Prostate gland (tissue), 2 donors: Measurements from ENCODE around the gene PAXX. TPM values are rescaled to one million over a fixed set of nuclear protein-coding genes. Genes with fewer than 3 reads are reported as not detected.

Source experiments
- DNase-seq: peaks from one replicate; pipeline ENCODE4 v3.0.0-alpha.2; 2019; ENCODE audit warnings: low spot score
- H3K27ac ChIP-seq, 2 donors: fragments of 200-600 bp; sonication (generic); 2 replicates each; pipeline ENCODE4 v1.5.1; 2017 to 2019
- H3K27me3 ChIP-seq: fragments of 200-600 bp; sonication (generic); replicated peaks from 2 replicates; pipeline ENCODE4 v1.5.1; 2019; ENCODE audit not compliant: insufficient read depth
- H3K36me3 ChIP-seq, 2 donors: fragments of 200-600 bp; sonication (generic); 1 replicate in 1 of 2; 2 replicates in 1 of 2; pipeline versions ENCODE4 v1.5.1 to v1.8.1; 2017 to 2019
- H3K4me1 ChIP-seq: fragments of 200-600 bp; sonication (generic); replicated peaks from 2 replicates; pipeline ENCODE4 v1.5.1; 2019
- H3K4me3 ChIP-seq, 2 donors: fragments of 200-600 bp; sonication (generic); 2 replicates each; pipeline ENCODE4 v1.5.1; 2017 to 2019
- H3K9me3 ChIP-seq: fragments of 200-600 bp; sonication (generic); 2 replicates; pipeline ENCODE4 v1.5.1; 2017
- POLR2A ChIP-seq: fragments of 450-650 bp; IDR thresholded peaks from one replicate; pipeline ENCODE4 v1.6.1; 2016; ENCODE audit warnings: antibody characterized with exemption, mild to moderate bottlenecking
- POLR2AphosphoS5 ChIP-seq: sonication (generic); formaldehyde crosslinking; IDR thresholded peaks from one replicate; pipeline ENCODE4 v1.6.1; 2017; ENCODE audit warnings: antibody characterized with exemption
- WGBS: methylation state at CpG from one replicate; pipeline ENCODE4 v1.1.5; 2018; 5-methylcytosine and 5-hydroxymethylcytosine counted together
- intact Hi-C: fragments of 100-400 bp; cut with DNase I; formaldehyde crosslinking; loops from one replicate; pipeline ENCODE4 v1.14.2; 2022
- total RNA-seq, 2 donors: library from RNA; depleted of rRNA; stranded (reverse); fragments of >200 nt; gene quantifications; one replicate each; pipeline ENCODE4 v1.1.0, GENCODE V29; 2016
- TF ChIP-seq, protein P1 (sequence below), 4 experiments: fragments of 200-600 bp in 2 of 4; fragments of 450-650 bp in 2 of 4; sonication (generic) in 2 of 4; IDR thresholded peaks; 1 replicate in 3 of 4; 2 replicates in 1 of 4; pipeline ENCODE4 v1.5.1; 2016 to 2019; ENCODE audit warnings: antibody characterized with exemption in 4 of 4, mild to moderate bottlenecking in 2 of 4, moderate library complexity in 2 of 4

PAXX gene
- total RNA-seq, 2 donors from 2014 or later = 61.6 to 71.8 TPM

DNA sequence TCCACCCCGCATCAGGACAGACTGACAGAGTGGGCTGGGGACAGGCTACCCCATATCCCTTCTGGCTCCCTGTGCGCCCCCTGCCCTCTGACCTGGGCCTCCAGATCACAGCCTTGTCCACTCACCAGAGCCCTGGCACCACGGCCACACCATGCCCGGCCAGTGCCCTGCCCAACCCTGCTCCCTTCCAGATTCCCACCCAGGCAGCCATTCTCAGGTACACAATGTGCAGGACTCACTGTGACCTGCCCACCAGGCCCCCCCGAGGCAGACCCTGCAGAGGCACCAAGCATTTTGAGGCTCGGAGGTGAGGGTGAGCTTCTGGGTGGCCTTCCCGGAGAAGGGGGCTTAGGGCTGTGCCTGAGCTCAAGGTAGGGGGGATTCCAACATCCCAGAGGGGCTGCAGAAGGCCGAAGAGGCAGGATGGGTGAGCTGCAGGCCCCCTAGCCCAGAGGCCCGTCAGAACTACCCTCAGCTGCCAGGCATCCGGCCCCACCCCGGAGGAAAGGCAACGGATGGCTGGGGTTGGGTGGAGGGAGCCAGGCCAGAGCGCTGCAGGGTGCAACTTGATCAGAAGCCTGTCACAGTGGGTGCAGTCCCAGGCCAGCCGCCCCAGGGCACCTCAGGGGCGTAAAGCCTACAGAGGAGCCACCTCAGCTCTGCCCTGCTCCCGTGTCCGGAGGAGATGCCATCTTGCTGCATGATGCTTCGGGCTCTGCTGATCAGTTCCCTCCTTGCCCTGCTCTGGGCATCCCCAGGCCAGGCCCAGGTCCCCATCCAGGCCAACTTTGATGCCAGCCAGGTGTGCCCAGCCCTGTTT lies 9.8 kb upstream of the PAXX start, which contains the start of gene LCNL1:
TSS of gene LCNL1 (plus strand) at position 762 of the 820 bp plus-strand sequence. CDS start 594 bp downstream, outside the sequence.
- no peak for DNase-seq
- H3K36me3 ChIP-seq = no peaks in the 10 kb centered on the region
- TF ChIP-seq POLR2AphosphoS5 (no peak), POLR2A (no peak)
- TF ChIP-seq, protein P1, sequence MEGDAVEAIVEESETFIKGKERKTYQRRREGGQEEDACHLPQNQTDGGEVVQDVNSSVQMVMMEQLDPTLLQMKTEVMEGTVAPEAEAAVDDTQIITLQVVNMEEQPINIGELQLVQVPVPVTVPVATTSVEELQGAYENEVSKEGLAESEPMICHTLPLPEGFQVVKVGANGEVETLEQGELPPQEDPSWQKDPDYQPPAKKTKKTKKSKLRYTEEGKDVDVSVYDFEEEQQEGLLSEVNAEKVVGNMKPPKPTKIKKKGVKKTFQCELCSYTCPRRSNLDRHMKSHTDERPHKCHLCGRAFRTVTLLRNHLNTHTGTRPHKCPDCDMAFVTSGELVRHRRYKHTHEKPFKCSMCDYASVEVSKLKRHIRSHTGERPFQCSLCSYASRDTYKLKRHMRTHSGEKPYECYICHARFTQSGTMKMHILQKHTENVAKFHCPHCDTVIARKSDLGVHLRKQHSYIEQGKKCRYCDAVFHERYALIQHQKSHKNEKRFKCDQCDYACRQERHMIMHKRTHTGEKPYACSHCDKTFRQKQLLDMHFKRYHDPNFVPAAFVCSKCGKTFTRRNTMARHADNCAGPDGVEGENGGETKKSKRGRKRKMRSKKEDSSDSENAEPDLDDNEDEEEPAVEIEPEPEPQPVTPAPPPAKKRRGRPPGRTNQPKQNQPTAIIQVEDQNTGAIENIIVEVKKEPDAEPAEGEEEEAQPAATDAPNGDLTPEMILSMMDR (IDR thresholded peaks at IDR 0.05) = no peak
- H3K27me3 ChIP-seq = peaks cover 1% of the 10 kb centered on the region
- intact Hi-C loops = no loop called here
- 79% methylated on average over 16 of the region's 18 CpGs for WGBS
- no peaks in the 10 kb centered on the region for H3K9me3 ChIP-seq
- no peaks in the 10 kb centered on the region for H3K4me1 ChIP-seq
- no peak within 1 kb of the TSS for H3K27ac ChIP-seq
- no peak within 1 kb of the TSS for H3K4me3 ChIP-seq

- no peaks in the 10 kb centered on the region for H3K36me3 ChIP-seq
- no peaks in the 10 kb centered on the region for H3K4me1 ChIP-seq
- 85% methylated on average over 7 of the region's 9 CpGs for WGBS
- intact Hi-C loops = no loop called here
- no peak for TF ChIP-seq POLR2A
- TF ChIP-seq, protein P1 (IDR thresholded peaks at IDR 0.05) = no peak
- TF ChIP-seq POLR2AphosphoS5 = no peak
- no peak overlapping the region for H3K4me3 ChIP-seq
- DNase-seq = no peak
- H3K9me3 ChIP-seq = no peaks in the 10 kb centered on the region
- peaks cover 1% of the 10 kb centered on the region for H3K27me3 ChIP-seq
- no peak overlapping the region for H3K27ac ChIP-seq
Observed at GRCh38 chr9:136983167-136983566, 9.1 kb upstream of the PAXX start.

GRCh38 chr9:136983656-136984314 lies 8.4 kb upstream of the PAXX start:
- H3K27ac ChIP-seq = no peak overlapping the region
- H3K27me3 ChIP-seq = peaks cover 1% of the 10 kb centered on the region
- no peak for DNase-seq
- TF ChIP-seq, protein P1 (IDR thresholded peaks at IDR 0.05) = no peak
- no peak for TF ChIP-seq POLR2AphosphoS5
- TF ChIP-seq POLR2A = no peak
- intact Hi-C loops = no loop called here
- WGBS = 87% methylated on average over 11 of the region's 11 CpGs
- no peaks in the 10 kb centered on the region for H3K36me3 ChIP-seq
- no peaks in the 10 kb centered on the region for H3K4me1 ChIP-seq
- H3K9me3 ChIP-seq = no peaks in the 10 kb centered on the region
- no peak overlapping the region for H3K4me3 ChIP-seq

GRCh38 chr9:136984464-136985026 lies 7.7 kb upstream of the PAXX start:
- Histone ChIP-seq H3K27ac (no peak overlapping the region), H3K4me3 (no peak overlapping the region), H3K36me3 (no peaks in the 10 kb centered on the region), H3K27me3 (peaks cover 1% of the 10 kb centered on the region), H3K4me1 (no peaks in the 10 kb centered on the region), H3K9me3 (no peaks in the 10 kb centered on the region)
- no peak for DNase-seq
- 52% methylated on average over 25 of the region's 29 CpGs for WGBS
- TF ChIP-seq, protein P1 (IDR thresholded peaks at IDR 0.05) = no peak
- TF ChIP-seq POLR2AphosphoS5 = no peak
- no peak for TF ChIP-seq POLR2A
- intact Hi-C loops = no loop called here
